CD8-positive, alpha-beta memory T cell (primary cell): ENCODE data around the gene ABCA10. TPM values are rescaled to one million over a fixed set of nuclear protein-coding genes. Genes with fewer than 3 reads are reported as not detected.

Experiments
- CTCF ChIA-PET: fragments of 350-600 bp; sonication (Branson Sonifier 250); formaldehyde crosslinking; loops from one replicate; lab custom pipeline; 2021; ENCODE audit warnings: antibody characterized with exemption; lab: Charles Lee
- POLR2A ChIA-PET: fragments of 350-600 bp; sonication (Branson Sonifier 250); formaldehyde crosslinking; loops from one replicate; lab custom pipeline; 2021; ENCODE audit warnings: antibody characterized with exemption; lab: Charles Lee
- DNase-seq, 5 donors: peaks; one replicate each; pipeline versions ENCODE4 v3.0.0 to v3.0.0-alpha.2; 2020 to 2022; ENCODE audit warnings: mixed read lengths in 1 of 5
- H3K27ac ChIP-seq: one replicate; pipeline ENCODE4 v1.7.0; 2013; ENCODE audit warnings: low read depth, mild to moderate bottlenecking, low read length, moderate library complexity
- H3K27me3 ChIP-seq: 2 replicates; pipeline ENCODE4 v1.7.0; 2013; ENCODE audit warnings: low read length, mild to moderate bottlenecking; ENCODE audit not compliant: insufficient read depth, poor library complexity, severe bottlenecking
- H3K36me3 ChIP-seq: 2 replicates; pipeline ENCODE4 v1.7.0; 2013; ENCODE audit warnings: mild to moderate bottlenecking, low read length, moderate library complexity; ENCODE audit not compliant: insufficient read depth
- H3K4me1 ChIP-seq: 2 replicates; pipeline ENCODE4 v1.7.0; 2013; ENCODE audit warnings: mild to moderate bottlenecking, low read length, moderate library complexity; ENCODE audit not compliant: insufficient read depth
- H3K4me3 ChIP-seq: 2 replicates; pipeline ENCODE4 v1.7.0; 2013; ENCODE audit warnings: mild to moderate bottlenecking, low read length
- H3K9me3 ChIP-seq: 2 replicates; pipeline ENCODE4 v1.7.0; 2013; ENCODE audit warnings: mild to moderate bottlenecking, low read length
- H3K27ac Mint-ChIP-seq, 8 donors: one replicate each; pipeline ENCODE4 v1.8.0; 2020 to 2021; ENCODE audit warnings: mixed read lengths in 8 of 8, mild to moderate bottlenecking in 6 of 8, inconsistent platforms in 3 of 8, moderate library complexity in 3 of 8
- H3K27me3 Mint-ChIP-seq, 2 donors: one replicate each; pipeline ENCODE4 v1.8.0; 2020 to 2021; ENCODE audit warnings: mixed read lengths in 2 of 2, mild to moderate bottlenecking in 1 of 2, moderate library complexity in 1 of 2
- H3K36me3 Mint-ChIP-seq, 3 donors: one replicate each; pipeline ENCODE4 v1.8.0; 2020 to 2021; ENCODE audit warnings: mixed read lengths in 3 of 3, inconsistent platforms in 1 of 3, mild to moderate bottlenecking in 1 of 3
- H3K4me1 Mint-ChIP-seq, 3 donors: one replicate each; pipeline ENCODE4 v1.8.0; 2020 to 2021; ENCODE audit warnings: mixed read lengths in 3 of 3, inconsistent platforms in 1 of 3, mild to moderate bottlenecking in 1 of 3
- H3K4me3 Mint-ChIP-seq, 7 donors: one replicate each; pipeline ENCODE4 v1.8.0; 2020 to 2021; ENCODE audit warnings: mixed read lengths in 7 of 7, mild to moderate bottlenecking in 6 of 7, moderate library complexity in 4 of 7, inconsistent platforms in 2 of 7
- H3K9me3 Mint-ChIP-seq, 5 donors: one replicate each; pipeline ENCODE4 v1.8.0; 2020 to 2022; ENCODE audit warnings: mixed read lengths in 5 of 5, mild to moderate bottlenecking in 3 of 5, moderate library complexity in 2 of 5, inconsistent platforms in 1 of 5
- polyA plus RNA-seq: library from polyadenylated mRNA; unstranded; fragments of 300-500 nt; fragmentation: Illumina TruSeq; gene quantifications from one replicate; pipeline ENCODE4 v1.2.3, GENCODE V29; 2021
- total RNA-seq, 2 experiments: library from RNA; stranded (reverse); gene quantifications; one replicate each; pipeline ENCODE4 v1.2.3, GENCODE V29; 2021

The ABCA10 gene
- total and polyA plus RNA-seq, 3 experiments from 2014 or later, result 0.46 to 0.60 TPM; not detected in 1

- Histone ChIP-seq H3K4me1 (no peaks in the 10 kb centered on the region), H3K27me3 (no peaks in the 10 kb centered on the region), H3K27ac (no peak overlapping the region), H3K9me3 (no peaks in the 10 kb centered on the region), H3K4me3 (no peak overlapping the region), H3K36me3 (no peaks in the 10 kb centered on the region)
- no peak overlapping the region for H3K27ac Mint-ChIP-seq
- peaks cover 0 to 4% (median 2%) of the 10 kb centered on the region in 3 donors for H3K36me3 Mint-ChIP-seq
- no peak overlapping the region for H3K4me3 Mint-ChIP-seq
- peaks cover 0 to 1% of the 10 kb centered on the region in 2 donors for H3K27me3 Mint-ChIP-seq
- ChIA-PET CTCF (no interaction called here), POLR2A (no interaction called here)
- no peak for DNase-seq
- no peaks in the 10 kb centered on the region for H3K9me3 Mint-ChIP-seq
- H3K4me1 Mint-ChIP-seq, result no peaks in the 10 kb centered on the region
Observed at GRCh38 chr17:69188796-69189195, 39.8 kb downstream of the ABCA10 start.

DNA sequence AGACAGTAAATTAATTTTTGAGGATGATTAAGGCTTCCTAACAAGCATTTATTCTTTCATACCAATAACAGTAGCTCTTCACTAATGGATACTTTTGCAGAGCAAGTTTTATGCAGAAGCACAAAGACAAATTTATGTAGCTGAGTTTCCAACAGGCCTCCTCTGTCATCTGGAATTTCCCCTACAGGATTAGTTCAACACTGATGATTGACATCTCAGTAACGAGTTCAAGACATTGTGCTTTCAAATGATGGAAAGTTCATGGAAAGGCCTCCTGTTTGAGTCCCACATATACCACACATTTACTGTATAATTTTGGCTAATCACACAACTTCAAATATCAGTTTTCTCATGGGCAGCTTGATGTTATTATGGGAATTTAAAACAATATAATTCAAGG, 40.6 kb downstream of the ABCA10 start:
- CTCF ChIA-PET, result no interaction called here
- H3K9me3 Mint-ChIP-seq, result no peaks in the 10 kb centered on the region

GRCh38 chr17:69187294-69187693, 41.3 kb downstream of the ABCA10 start:
- no peaks in the 10 kb centered on the region for H3K4me1 Mint-ChIP-seq
- no peaks in the 10 kb centered on the region for H3K9me3 Mint-ChIP-seq
- ChIA-PET CTCF (no interaction called here), POLR2A (no interaction called here)
- Histone ChIP-seq H3K4me3 (no peak overlapping the region), H3K27me3 (no peaks in the 10 kb centered on the region), H3K9me3 (no peaks in the 10 kb centered on the region), H3K4me1 (no peaks in the 10 kb centered on the region), H3K27ac (no peak overlapping the region), H3K36me3 (no peaks in the 10 kb centered on the region)
- H3K4me3 Mint-ChIP-seq, result no peak overlapping the region
- peaks cover 0 to 1% of the 10 kb centered on the region in 2 donors for H3K27me3 Mint-ChIP-seq
- DNase-seq, result no peak
- H3K36me3 Mint-ChIP-seq, result no peaks in the 10 kb centered on the region
- no peak overlapping the region for H3K27ac Mint-ChIP-seq

More for the DNA sequence above, 40.6 kb downstream of the ABCA10 start:
- peaks cover 0 to 1% of the 10 kb centered on the region in 2 donors for H3K27me3 Mint-ChIP-seq
- Histone ChIP-seq H3K4me3 (no peak overlapping the region), H3K9me3 (no peaks in the 10 kb centered on the region), H3K36me3 (no peaks in the 10 kb centered on the region), H3K27ac (no peak overlapping the region), H3K4me1 (no peaks in the 10 kb centered on the region), H3K27me3 (no peaks in the 10 kb centered on the region)
- peaks cover 0 to 2% (median 0%) of the 10 kb centered on the region in 3 donors for H3K36me3 Mint-ChIP-seq
- no peaks in the 10 kb centered on the region for H3K4me1 Mint-ChIP-seq
- no peak for DNase-seq
- H3K27ac Mint-ChIP-seq, result no peak overlapping the region
- POLR2A ChIA-PET, result no interaction called here
- H3K4me3 Mint-ChIP-seq, result no peak overlapping the region

DNA sequence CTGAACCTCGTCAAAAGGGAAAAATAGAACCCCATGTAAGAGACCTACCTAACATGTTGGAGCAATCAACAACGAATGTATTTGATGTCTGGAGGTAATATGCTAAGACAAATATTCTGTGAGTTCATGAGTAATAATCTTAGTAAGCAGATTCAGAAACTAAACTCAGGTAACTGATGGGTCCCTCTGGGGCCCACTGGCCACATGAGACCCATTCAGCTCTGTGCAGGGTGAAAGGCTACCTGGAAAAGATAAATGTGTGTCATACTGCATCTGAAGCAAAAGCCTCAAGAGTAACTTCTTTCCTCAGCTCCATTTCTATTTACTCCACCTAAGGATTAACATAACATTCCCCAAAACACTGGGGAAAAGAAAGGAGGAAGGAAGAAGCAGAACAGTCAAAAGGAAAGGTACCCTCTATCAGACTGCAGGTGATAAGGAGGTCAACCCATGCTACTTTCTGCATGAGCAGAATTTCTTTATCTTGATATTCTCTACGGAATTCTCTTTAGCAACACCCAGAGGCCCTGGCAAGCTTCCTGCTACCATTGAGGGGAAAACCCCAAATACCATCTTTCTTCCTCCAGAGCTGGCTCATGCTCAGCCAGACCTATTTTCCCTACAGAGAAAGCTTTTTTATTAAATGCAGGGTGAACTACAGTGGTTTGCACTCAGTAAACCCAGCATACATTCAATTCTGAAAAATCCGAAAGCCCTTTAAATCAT, 49.2 kb downstream of the ABCA10 start:
- ChIA-PET CTCF (no interaction called here), POLR2A (no interaction called here)
- Histone ChIP-seq H3K27ac (no peak overlapping the region), H3K4me3 (no peak overlapping the region), H3K9me3 (no peaks in the 10 kb centered on the region), H3K36me3 (no peaks in the 10 kb centered on the region), H3K4me1 (no peaks in the 10 kb centered on the region), H3K27me3 (no peaks in the 10 kb centered on the region)
- Mint-ChIP-seq H3K27me3 (no peaks in the 10 kb centered on the region), H3K4me1 (no peaks in the 10 kb centered on the region), H3K4me3 (no peak overlapping the region), H3K36me3 (peaks cover 0 to 3% (median 0%) of the 10 kb centered on the region in 3 donors), H3K9me3 (no peaks in the 10 kb centered on the region), H3K27ac (peak overlapping the region in 1 of 8 donors; percentile 17)
- no peak for DNase-seq

DNA sequence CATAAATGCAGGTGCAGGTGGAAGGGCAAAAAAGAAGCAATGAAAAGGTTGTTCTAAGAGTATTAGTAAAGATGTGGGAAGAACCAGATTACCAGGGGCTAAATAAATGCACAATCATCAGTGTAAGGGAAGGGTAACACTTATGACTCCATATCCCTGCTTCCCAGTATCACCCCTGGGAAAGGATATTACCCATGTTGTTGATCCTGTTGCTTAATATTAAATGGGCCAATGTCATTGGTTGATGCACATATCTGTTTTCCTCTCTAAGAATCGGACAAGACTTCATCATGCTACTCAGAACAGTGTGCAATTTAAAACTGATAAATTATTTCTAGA, 52.2 kb downstream of the ABCA10 start:
- H3K27ac ChIP-seq, result no peak overlapping the region
- no peaks in the 10 kb centered on the region for H3K36me3 ChIP-seq
- H3K27me3 ChIP-seq, result no peaks in the 10 kb centered on the region
- H3K9me3 Mint-ChIP-seq, result no peaks in the 10 kb centered on the region
- H3K4me1 Mint-ChIP-seq, result no peaks in the 10 kb centered on the region
- DNase-seq, result no peak
- CTCF ChIA-PET, result no interaction called here
- H3K27ac Mint-ChIP-seq, result no peak overlapping the region
- POLR2A ChIA-PET, result no interaction called here
- H3K9me3 ChIP-seq, result no peaks in the 10 kb centered on the region
- H3K4me1 ChIP-seq, result no peaks in the 10 kb centered on the region
- H3K27me3 Mint-ChIP-seq, result no peaks in the 10 kb centered on the region
- no peak overlapping the region for H3K4me3 ChIP-seq
- peaks cover 0 to 3% (median 0%) of the 10 kb centered on the region in 3 donors for H3K36me3 Mint-ChIP-seq
- H3K4me3 Mint-ChIP-seq, result no peak overlapping the region

DNA sequence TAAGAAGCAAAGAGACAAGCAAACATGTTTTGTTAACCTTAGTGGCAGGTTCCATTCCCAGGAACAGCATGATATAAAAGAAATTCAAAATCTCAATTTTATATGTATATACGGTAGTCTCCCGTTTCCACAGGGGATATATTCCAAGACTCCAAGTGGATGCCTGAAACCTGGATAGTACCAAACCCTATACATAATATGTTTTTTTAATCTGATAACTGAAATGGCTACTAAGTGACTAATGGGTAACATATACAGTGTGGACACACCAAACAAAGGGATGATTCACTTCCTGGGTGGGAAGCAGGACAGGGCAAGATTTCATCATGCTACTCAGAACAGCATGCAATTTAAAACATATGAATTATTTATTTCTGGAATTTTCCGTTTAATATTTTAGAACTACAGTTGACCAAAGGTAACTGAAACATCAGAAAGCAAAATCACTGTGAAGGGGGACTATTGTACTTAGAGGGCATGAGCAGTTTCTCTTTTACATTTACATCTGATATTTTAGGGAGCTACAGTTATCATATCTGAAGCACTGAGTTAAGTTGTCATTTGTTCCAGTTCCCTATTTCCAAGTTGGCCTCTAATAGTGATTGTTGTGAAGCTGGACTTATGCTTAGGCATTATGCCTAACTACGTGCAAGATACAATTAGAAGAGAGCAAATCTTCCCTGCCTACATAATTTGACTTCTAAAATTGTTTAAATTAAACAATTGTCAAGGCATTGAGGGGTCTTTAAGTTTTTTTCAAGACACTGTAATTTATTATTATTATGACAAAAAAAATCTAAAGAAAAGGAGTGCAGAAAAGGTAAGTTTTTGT, 52.8 kb downstream of the ABCA10 start:
- no peak overlapping the region for H3K27ac Mint-ChIP-seq
- no peaks in the 10 kb centered on the region for H3K27me3 Mint-ChIP-seq
- no peak for DNase-seq
- ChIA-PET CTCF (no interaction called here), POLR2A (no interaction called here)
- peaks cover 0 to 1% (median 0%) of the 10 kb centered on the region in 3 donors for H3K36me3 Mint-ChIP-seq
- no peaks in the 10 kb centered on the region for H3K9me3 Mint-ChIP-seq
- H3K4me3 Mint-ChIP-seq, result no peak overlapping the region
- Histone ChIP-seq H3K36me3 (no peaks in the 10 kb centered on the region), H3K4me3 (no peak overlapping the region), H3K27ac (no peak overlapping the region), H3K4me1 (no peaks in the 10 kb centered on the region), H3K9me3 (no peaks in the 10 kb centered on the region), H3K27me3 (no peaks in the 10 kb centered on the region)
- no peaks in the 10 kb centered on the region for H3K4me1 Mint-ChIP-seq

GRCh38 chr17:69175262-69175624, 53.4 kb downstream of the ABCA10 start:
- Histone ChIP-seq H3K9me3 (no peaks in the 10 kb centered on the region), H3K4me1 (no peaks in the 10 kb centered on the region), H3K27ac (no peak overlapping the region), H3K36me3 (no peaks in the 10 kb centered on the region), H3K4me3 (no peak overlapping the region), H3K27me3 (no peaks in the 10 kb centered on the region)
- H3K9me3 Mint-ChIP-seq, result no peaks in the 10 kb centered on the region
- DNase-seq, result no peak
- POLR2A ChIA-PET, result no interaction called here
- H3K27ac Mint-ChIP-seq, result no peak overlapping the region
- no peak overlapping the region for H3K4me3 Mint-ChIP-seq
- CTCF ChIA-PET, result no interaction called here
- peaks cover 0 to 3% (median 1%) of the 10 kb centered on the region in 3 donors for H3K36me3 Mint-ChIP-seq
- H3K4me1 Mint-ChIP-seq, result no peaks in the 10 kb centered on the region
- H3K27me3 Mint-ChIP-seq, result no peaks in the 10 kb centered on the region

DNA sequence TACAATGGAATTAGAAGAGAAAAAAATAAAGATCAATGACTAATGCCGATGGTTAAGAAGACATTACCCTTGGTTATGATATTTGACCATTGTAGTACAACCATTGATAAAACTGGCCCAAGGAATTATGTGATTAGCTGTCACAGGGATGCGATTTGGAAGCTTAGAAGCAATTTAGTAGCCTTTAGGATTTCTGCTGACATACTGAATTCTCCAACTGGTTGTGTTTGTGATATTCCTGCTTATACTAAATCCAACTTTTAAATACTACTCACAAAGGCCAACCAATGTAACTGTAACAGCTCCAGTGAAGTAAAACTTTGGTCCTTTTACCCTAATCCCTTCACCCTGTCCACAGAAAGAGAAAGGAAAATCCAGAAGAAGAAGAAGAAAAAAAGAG, 55.5 kb downstream of the ABCA10 start:
- H3K36me3 Mint-ChIP-seq, result peaks cover 0 to 8% (median 1%) of the 10 kb centered on the region in 3 donors
- H3K4me3 ChIP-seq, result no peak overlapping the region
- H3K4me1 Mint-ChIP-seq, result no peaks in the 10 kb centered on the region
- no peak overlapping the region for H3K27ac ChIP-seq
- H3K9me3 Mint-ChIP-seq, result no peaks in the 10 kb centered on the region
- ChIA-PET CTCF (no interaction called here), POLR2A (no interaction called here)
- no peaks in the 10 kb centered on the region for H3K36me3 ChIP-seq
- H3K27me3 ChIP-seq, result no peaks in the 10 kb centered on the region
- H3K27me3 Mint-ChIP-seq, result peaks cover 0 to 2% of the 10 kb centered on the region in 2 donors
- no peaks in the 10 kb centered on the region for H3K4me1 ChIP-seq
- no peak overlapping the region for H3K27ac Mint-ChIP-seq
- H3K9me3 ChIP-seq, result no peaks in the 10 kb centered on the region
- no peak overlapping the region for H3K4me3 Mint-ChIP-seq
- DNase-seq, result no peak
